Measurements from ENCODE around the gene VIPR2. TPM values are rescaled to one million over a fixed set of nuclear protein-coding genes. Genes with fewer than 3 reads are reported as not detected.
"Not testable (repeated sequence)": the region's sequence is repeated elsewhere in the genome, so short reads cannot be mapped to it uniquely, and the experiment has no call there.

Gene VIPR2
- total and polyA plus RNA-seq, 4 donors = 6.0 to 11.3 (median 8.4) TPM

DNA sequence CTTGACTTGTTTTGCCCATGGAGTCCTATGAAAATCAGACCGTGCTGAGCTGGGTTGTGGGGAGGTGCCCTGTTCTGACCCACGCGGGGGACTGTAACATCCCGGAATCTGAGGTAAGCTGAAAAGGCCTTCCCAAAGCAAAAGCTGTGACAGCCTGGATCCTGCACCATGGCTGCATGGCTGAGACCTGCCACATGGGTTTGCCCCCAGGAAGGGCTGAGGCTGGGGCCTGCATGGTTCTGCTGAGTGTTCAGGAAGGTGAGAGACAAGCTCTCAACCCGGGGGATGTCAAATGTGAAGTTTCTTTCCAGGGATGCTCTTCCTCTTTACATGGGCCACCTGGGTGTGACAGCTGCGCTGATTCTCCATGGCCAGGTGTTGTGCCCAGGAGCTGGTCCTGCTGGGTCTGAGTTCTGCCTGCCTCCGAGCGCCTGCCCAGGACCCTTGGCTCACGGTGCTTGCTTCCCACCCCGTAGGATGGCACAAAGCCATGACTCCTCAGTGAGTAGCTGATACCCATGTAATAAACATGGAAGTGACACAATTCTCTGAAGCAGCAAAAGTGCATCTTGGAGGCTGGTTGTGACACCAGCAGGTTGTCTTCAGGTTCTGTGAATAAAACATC, 58.3 kb downstream of the VIPR2 start:
- Histone ChIP-seq H3K36me3 (ENCODE audit: control insufficient read depth, insufficient read depth, low read length) (peaks cover 8% of the 10 kb centered on the region), H3K4me1 (ENCODE audit: control insufficient read depth, insufficient read depth, low read length) (peaks cover 8% of the 10 kb centered on the region), H3K4me3 (ENCODE audit: low read depth, low read length) (no peak overlapping the region), H3K27me3 (ENCODE audit: control insufficient read depth, insufficient read depth, low read length) (no peaks in the 10 kb centered on the region), H3K27ac (ENCODE audit: low read depth, low read length) (no peak overlapping the region), H3K9me3 (ENCODE audit: control insufficient read depth, insufficient read depth, low read length) (no peaks in the 10 kb centered on the region)
- no peak for DNase-seq (ENCODE audit: low read depth in 4 of 6, low spot score in 6 of 6)
- 91% methylated on average over 10 of the region's 10 CpGs for WGBS (ENCODE audit: insufficient coverage)

DNA sequence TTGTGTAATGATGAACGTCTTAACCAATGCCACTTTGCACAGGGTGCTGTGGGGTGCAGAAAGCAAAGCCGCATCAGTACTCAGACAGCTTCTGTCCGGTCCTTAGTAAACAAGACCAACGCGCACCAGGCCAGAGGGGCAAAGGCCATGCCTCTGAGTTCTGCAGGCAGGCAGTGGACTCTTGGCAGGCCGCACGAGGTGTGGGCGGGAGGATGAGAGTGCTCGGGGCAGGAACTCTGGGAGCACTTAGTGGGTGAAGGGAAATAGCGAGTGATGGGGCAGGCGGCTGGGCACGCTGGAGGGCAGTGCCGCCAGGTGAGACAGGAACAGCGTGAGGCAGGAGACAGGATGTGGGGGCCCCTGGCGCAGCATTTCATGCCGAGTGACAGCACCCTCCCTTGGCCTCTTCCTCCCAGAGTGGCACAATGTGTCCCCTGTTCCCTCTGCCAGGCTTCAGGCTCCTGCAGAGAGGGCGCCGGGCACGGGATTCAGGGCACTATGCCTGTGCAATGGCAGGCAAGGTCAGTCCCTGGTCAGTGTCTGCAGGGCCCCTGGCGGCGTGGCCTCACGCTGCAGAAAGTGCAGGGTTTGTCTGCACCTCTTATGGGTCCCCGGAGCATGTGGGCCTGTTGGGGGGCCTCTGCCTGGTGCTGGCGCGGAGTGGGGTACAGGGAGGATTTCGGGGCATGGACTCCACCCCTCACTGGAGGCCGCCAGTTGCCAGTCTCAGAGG, 60.4 kb downstream of the VIPR2 start:
- no peaks in the 10 kb centered on the region for H3K9me3 ChIP-seq (ENCODE audit: control insufficient read depth, insufficient read depth, low read length)
- peaks cover 8% of the 10 kb centered on the region for H3K4me1 ChIP-seq (ENCODE audit: control insufficient read depth, insufficient read depth, low read length)
- no peak overlapping the region for H3K27ac ChIP-seq (ENCODE audit: low read depth, low read length)
- H3K27me3 ChIP-seq (ENCODE audit: control insufficient read depth, insufficient read depth, low read length) = no peaks in the 10 kb centered on the region
- no peak for DNase-seq (ENCODE audit: low read depth in 4 of 6, low spot score in 6 of 6)
- H3K36me3 ChIP-seq (ENCODE audit: control insufficient read depth, insufficient read depth, low read length) = peaks cover 7% of the 10 kb centered on the region
- no peak overlapping the region for H3K4me3 ChIP-seq (ENCODE audit: low read depth, low read length)
- WGBS (ENCODE audit: insufficient coverage) = 87% methylated on average over 25 of the region's 27 CpGs

DNA sequence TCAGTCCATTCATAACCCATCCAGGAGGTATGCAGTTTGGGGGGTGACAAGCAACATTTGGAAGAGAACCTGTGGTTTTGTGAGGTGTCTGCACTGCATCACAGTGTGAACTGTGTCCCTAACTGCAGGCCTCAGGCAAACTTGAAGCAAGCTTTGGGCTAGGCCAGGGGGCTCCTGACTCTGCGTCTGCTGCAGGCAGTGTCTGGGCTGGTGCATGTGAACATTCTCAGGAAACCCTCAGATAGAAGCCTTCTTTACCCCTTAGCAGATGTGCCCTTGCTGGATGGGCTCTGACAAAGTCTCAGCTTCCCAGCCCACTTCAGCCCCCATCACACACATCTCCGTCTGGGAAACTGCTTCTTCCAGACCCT, 61.0 kb downstream of the VIPR2 start:
- Histone ChIP-seq H3K4me1 (ENCODE audit: control insufficient read depth, insufficient read depth, low read length) (peaks cover 8% of the 10 kb centered on the region), H3K4me3 (ENCODE audit: low read depth, low read length) (no peak overlapping the region), H3K36me3 (ENCODE audit: control insufficient read depth, insufficient read depth, low read length) (peaks cover 7% of the 10 kb centered on the region), H3K9me3 (ENCODE audit: control insufficient read depth, insufficient read depth, low read length) (no peaks in the 10 kb centered on the region), H3K27me3 (ENCODE audit: control insufficient read depth, insufficient read depth, low read length) (no peaks in the 10 kb centered on the region), H3K27ac (ENCODE audit: low read depth, low read length) (no peak overlapping the region)
- no peak for DNase-seq (ENCODE audit: low read depth in 4 of 6, low spot score in 6 of 6)
- WGBS (ENCODE audit: insufficient coverage) = 100% methylated on average over 2 of the region's 2 CpGs

DNA sequence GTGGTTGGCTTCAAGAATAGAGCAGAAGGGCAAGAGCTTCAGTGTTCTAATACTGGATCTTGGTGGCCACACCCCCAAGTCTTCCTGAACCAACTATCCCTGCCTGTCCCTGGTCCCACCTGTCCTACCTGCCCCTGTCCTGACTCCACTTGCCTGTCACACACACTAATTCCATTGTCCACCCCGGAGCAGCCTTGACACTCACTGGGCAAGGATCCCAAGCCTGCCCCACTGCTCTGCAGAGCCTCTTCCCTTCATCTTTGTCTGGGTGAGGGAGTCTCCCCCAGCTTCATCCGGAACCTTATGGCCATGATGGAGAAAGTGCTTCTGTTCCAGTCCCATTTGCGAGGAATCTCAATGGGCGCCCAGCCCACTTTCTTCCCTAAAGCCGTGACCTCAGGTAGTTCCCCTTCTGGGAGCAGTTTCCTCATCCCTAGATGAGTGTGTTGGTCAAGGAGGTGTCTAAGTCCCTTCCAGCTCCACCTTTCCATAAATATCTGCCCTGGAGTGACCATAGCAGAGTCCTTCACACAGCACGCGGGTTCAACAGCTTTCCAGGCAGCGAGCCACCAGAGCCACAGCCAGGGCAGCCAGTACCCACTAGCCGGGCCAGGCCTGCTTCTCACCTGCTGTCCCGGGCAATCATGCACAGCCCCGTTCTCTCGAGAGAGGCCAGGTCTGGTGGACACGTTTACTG, 61.5 kb downstream of the VIPR2 start:
- 97% methylated on average over 10 of the region's 13 CpGs for WGBS (ENCODE audit: insufficient coverage)
- Histone ChIP-seq H3K27ac (ENCODE audit: low read depth, low read length) (no peak overlapping the region), H3K9me3 (ENCODE audit: control insufficient read depth, insufficient read depth, low read length) (no peaks in the 10 kb centered on the region), H3K36me3 (ENCODE audit: control insufficient read depth, insufficient read depth, low read length) (peaks cover 7% of the 10 kb centered on the region), H3K27me3 (ENCODE audit: control insufficient read depth, insufficient read depth, low read length) (no peaks in the 10 kb centered on the region), H3K4me3 (ENCODE audit: low read depth, low read length) (no peak overlapping the region), H3K4me1 (ENCODE audit: control insufficient read depth, insufficient read depth, low read length) (peaks cover 8% of the 10 kb centered on the region)
- DNase-seq (ENCODE audit: low read depth in 4 of 6, low spot score in 6 of 6) = no peak

DNA sequence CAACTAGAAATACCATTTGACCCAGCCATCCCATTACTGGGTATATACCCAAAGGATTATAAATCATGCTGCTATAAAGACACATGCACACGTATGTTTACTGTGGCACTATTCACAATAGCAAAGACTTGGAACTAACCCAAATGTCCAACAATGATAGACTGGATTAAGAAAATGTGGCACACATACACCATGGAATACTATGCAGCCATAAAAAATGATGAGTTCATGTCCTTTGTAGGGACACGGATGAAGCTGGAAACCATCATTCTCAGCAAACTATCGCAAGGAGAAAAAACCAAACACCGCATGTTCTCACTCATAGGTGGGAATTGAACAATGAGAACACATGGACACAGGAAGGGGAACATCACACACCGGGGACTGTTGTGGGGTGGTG, 62.6 kb downstream of the VIPR2 start:
- not testable (repeated sequence) for H3K27me3 ChIP-seq (ENCODE audit: control insufficient read depth, insufficient read depth, low read length); H3K9me3 ChIP-seq (ENCODE audit: control insufficient read depth, insufficient read depth, low read length); H3K36me3 ChIP-seq (ENCODE audit: control insufficient read depth, insufficient read depth, low read length); H3K4me1 ChIP-seq (ENCODE audit: control insufficient read depth, insufficient read depth, low read length); DNase-seq (ENCODE audit: low read depth in 4 of 6, low spot score in 6 of 6); H3K4me3 ChIP-seq (ENCODE audit: low read depth, low read length); H3K27ac ChIP-seq (ENCODE audit: low read depth, low read length)
- WGBS (ENCODE audit: insufficient coverage) = no CpG with 5 or more reads among the region's 5 CpGs

DNA sequence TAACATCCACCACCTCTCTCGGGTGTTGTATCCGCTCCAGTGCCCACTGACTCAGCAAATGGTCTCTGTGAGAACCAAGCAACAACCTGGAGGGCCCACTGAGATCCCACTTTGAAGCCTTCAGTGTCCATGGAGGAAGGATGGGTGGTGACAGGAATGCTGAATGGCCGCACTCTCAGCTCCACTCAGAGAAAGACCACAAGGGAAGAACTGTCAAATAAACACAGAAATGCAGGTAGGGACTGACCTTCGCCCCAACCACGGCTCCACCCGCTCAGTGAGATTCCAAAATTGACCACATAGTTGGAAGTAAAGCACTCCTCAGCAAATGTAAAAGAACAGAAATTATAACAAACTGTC, 65.8 kb downstream of the VIPR2 start:
- H3K27ac ChIP-seq (ENCODE audit: low read depth, low read length) = no peak overlapping the region
- no peak overlapping the region for H3K4me3 ChIP-seq (ENCODE audit: low read depth, low read length)
- DNase-seq (ENCODE audit: low read depth in 4 of 6, low spot score in 6 of 6) = no peak
- no peaks in the 10 kb centered on the region for H3K36me3 ChIP-seq (ENCODE audit: control insufficient read depth, insufficient read depth, low read length)
- H3K9me3 ChIP-seq (ENCODE audit: control insufficient read depth, insufficient read depth, low read length) = no peaks in the 10 kb centered on the region
- peaks cover under 1% of the 10 kb centered on the region for H3K4me1 ChIP-seq (ENCODE audit: control insufficient read depth, insufficient read depth, low read length)
- H3K27me3 ChIP-seq (ENCODE audit: control insufficient read depth, insufficient read depth, low read length) = no peaks in the 10 kb centered on the region
- 93% methylated on average over 3 of the region's 6 CpGs for WGBS (ENCODE audit: insufficient coverage)

DNA sequence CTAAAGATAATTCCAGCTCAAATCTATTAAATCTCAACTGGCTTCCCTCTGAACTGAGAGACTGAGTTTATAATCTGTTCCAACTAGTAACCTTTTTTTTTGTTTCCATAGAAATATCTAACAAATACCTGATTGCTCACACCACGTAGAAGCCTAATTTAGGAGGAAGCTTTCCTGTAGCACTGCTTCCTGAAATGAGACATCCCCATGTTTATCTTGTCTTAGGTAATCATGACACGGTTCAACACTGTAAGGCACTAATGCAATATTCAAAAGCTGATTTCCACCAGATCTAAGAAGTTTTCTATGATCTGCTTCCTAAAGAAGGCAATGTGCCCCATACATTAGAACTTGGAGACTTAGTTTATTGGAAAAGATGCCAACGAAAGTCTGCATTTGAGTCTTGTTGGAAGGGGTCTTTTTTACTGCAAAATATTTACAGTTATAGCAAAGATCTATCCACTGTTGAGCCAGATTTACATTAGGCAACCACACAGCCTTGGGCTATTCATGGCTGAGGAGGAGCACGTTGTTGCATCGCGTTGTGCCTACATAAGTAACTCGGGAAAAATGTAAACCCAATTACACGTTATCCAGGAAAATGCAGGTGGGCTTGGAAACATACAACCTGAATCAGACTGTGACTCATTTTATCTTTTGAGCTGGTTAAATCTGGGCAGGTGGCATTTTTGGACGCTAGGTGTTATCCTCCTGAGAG, 66.3 kb downstream of the VIPR2 start:
- Histone ChIP-seq H3K36me3 (ENCODE audit: control insufficient read depth, insufficient read depth, low read length) (no peaks in the 10 kb centered on the region), H3K27me3 (ENCODE audit: control insufficient read depth, insufficient read depth, low read length) (no peaks in the 10 kb centered on the region)
- WGBS (ENCODE audit: insufficient coverage) = 98% methylated on average over 6 of the region's 9 CpGs

DNA sequence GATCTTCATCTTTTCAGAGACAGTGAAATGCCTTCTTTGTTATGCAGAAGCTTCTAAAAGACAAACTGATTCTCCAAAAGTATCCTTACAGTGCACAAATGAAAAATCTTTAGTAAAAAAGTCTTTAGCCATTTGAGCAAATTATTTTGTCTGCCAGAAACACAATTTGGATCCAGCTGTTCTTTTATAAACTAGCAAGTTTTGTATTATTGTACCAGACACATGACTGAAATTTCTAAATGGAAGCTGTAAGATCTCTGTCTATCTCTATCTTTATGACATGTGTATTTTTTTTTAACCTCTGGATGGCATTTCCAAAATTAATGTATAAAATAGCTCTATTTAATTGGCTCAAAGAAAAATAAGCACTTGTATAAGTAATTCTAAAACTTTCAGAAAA, 68.3 kb downstream of the VIPR2 start:
- no peaks in the 10 kb centered on the region for H3K36me3 ChIP-seq (ENCODE audit: control insufficient read depth, insufficient read depth, low read length)
- no peaks in the 10 kb centered on the region for H3K27me3 ChIP-seq (ENCODE audit: control insufficient read depth, insufficient read depth, low read length)
- no peaks in the 10 kb centered on the region for H3K4me1 ChIP-seq (ENCODE audit: control insufficient read depth, insufficient read depth, low read length)
- no peak for DNase-seq (ENCODE audit: low read depth in 4 of 6, low spot score in 6 of 6)
- no peak overlapping the region for H3K27ac ChIP-seq (ENCODE audit: low read depth, low read length)
- no peak overlapping the region for H3K4me3 ChIP-seq (ENCODE audit: low read depth, low read length)
- no peaks in the 10 kb centered on the region for H3K9me3 ChIP-seq (ENCODE audit: control insufficient read depth, insufficient read depth, low read length)

More for the DNA sequence above, 66.3 kb downstream of the VIPR2 start:
- no peak overlapping the region for H3K4me3 ChIP-seq (ENCODE audit: low read depth, low read length)
- no peak for DNase-seq (ENCODE audit: low read depth in 4 of 6, low spot score in 6 of 6)
- H3K9me3 ChIP-seq (ENCODE audit: control insufficient read depth, insufficient read depth, low read length) = no peaks in the 10 kb centered on the region
- H3K4me1 ChIP-seq (ENCODE audit: control insufficient read depth, insufficient read depth, low read length) = no peaks in the 10 kb centered on the region
- H3K27ac ChIP-seq (ENCODE audit: low read depth, low read length) = no peak overlapping the region

DNA sequence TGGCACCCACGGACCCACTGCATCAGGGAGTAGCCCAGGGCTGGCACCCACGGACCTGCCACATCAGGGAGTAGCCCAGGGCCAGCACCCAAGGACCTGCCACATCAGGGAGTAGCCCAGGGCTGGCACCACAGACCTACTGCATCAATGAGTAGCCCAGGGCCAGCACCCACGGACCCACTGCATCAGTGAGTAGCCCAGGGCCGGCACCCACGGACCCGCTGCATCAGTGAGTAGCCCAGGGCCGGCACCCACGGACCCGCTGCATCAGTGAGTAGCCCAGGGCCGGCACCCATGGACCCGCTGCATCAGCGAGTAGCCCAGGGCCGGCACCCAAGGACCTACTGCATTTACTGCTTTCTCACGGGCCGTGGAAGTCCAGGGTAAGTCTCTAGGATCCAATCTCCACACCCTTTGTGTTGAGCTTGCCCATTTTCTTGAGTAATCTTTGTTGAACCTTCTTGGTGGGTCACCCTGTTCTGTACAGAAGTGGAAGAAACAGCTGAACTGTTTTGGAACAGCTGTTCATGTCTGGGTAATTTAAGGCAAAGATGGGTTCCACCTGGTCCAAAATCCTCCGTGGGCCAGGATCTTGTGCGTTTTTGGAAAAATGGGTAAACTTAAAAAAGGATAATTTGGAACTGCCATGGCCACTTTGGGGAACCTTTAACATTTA, 69.0 kb downstream of the VIPR2 start:
- Histone ChIP-seq H3K4me3 (ENCODE audit: low read depth, low read length) (no peak overlapping the region), H3K27ac (ENCODE audit: low read depth, low read length) (no peak overlapping the region), H3K4me1 (ENCODE audit: control insufficient read depth, insufficient read depth, low read length) (no peaks in the 10 kb centered on the region), H3K27me3 (ENCODE audit: control insufficient read depth, insufficient read depth, low read length) (no peaks in the 10 kb centered on the region), H3K9me3 (ENCODE audit: control insufficient read depth, insufficient read depth, low read length) (no peaks in the 10 kb centered on the region), H3K36me3 (ENCODE audit: control insufficient read depth, insufficient read depth, low read length) (no peaks in the 10 kb centered on the region)
- DNase-seq (ENCODE audit: low read depth in 4 of 6, low spot score in 6 of 6) = no peak
- WGBS (ENCODE audit: insufficient coverage) = 96% methylated on average over 13 of the region's 17 CpGs
